HCT116 (cell line): ENCODE results near the gene C15orf40. TPM values are rescaled to one million over a fixed set of nuclear protein-coding genes. Genes with fewer than 3 reads are reported as not detected.

ENCODE experiments used
- ATAC-seq: fragments of 200-7000 bp; cut with Tn5 transposase; 2 replicates; pipeline ENCODE4 v1.9.1; 2020; ENCODE audit warnings: mild to moderate bottlenecking, moderate library complexity
- BruUV-seq: library from RNA; stranded (reverse); fragments of 400-500 nt; replicated peaks from 2 replicates; lab custom pipeline; 2021; lab: Mats Ljungman, UMichigan
- CTCF ChIA-PET: fragments of 300-600 bp; sonication (Branson Sonifier 250); formaldehyde crosslinking; loops from one replicate; lab custom pipeline; 2021; ENCODE audit warnings: antibody characterized with exemption; lab: Charles Lee
- POLR2A ChIA-PET: fragments of 300-600, 350-600 bp; sonication (Branson Sonifier 250); formaldehyde crosslinking; loops from one replicate; lab custom pipeline; 2021; ENCODE audit warnings: antibody characterized with exemption; lab: Charles Lee
- RAD21 ChIA-PET, 2 experiments: fragments of 300-600 bp; sonication (Branson Sonifier 250); formaldehyde crosslinking; loops; one replicate each; lab custom pipeline; 2023; ENCODE audit warnings: low total read pairs in 2 of 2; ENCODE audit not compliant: uncharacterized antibody in 2 of 2, unreplicated experiment in 2 of 2, low non-redundant PET in 1 of 2; lab: Charles Lee
- DNase-seq: peaks from one replicate; pipeline ENCODE4 v3.0.0-alpha.2; 2010; ENCODE audit warnings: low read depth, low spot score
- H2AFZ ChIP-seq: fragments of 200-600 bp; shearing (Covaris generic), sonication (generic); 2 replicates; pipeline ENCODE4 v1.6.1; 2017; ENCODE audit warnings: low read depth, mixed run types, mixed read lengths, antibody characterized with exemption, low read length; ENCODE audit not compliant: poor library complexity, severe bottlenecking
- H3K27ac ChIP-seq: 2 replicates; pipeline ENCODE4 v1.5.1; 2012; ENCODE audit warnings: low read depth, low read length
- H3K27me3 ChIP-seq: fragments of 200-600 bp; sonication (generic); 2 replicates; pipeline ENCODE4 v1.6.1; 2016; ENCODE audit warnings: mixed run types, low read length, mixed read lengths; ENCODE audit not compliant: insufficient read depth
- H3K36me3 ChIP-seq, 2 experiments: fragments of 200-500 bp in 1 of 2; fragments of 200-600 bp in 1 of 2; sonication (Bioruptor generic) in 1 of 2; sonication (generic) in 1 of 2; 2 replicates each; pipeline versions ENCODE4 v1.5.1 to v1.6.1; 2014 to 2016; ENCODE audit warnings: low read length in 2 of 2, inconsistent platforms in 1 of 2, mixed read lengths in 1 of 2, mixed run types in 1 of 2; ENCODE audit not compliant: insufficient read depth in 2 of 2, control insufficient read depth in 1 of 2
- H3K4me1 ChIP-seq, 2 experiments: fragments of 200-600 bp in 1 of 2; sonication (generic) in 1 of 2; 2 replicates each; pipeline versions ENCODE4 v1.5.1 to v1.6.1; 2012 to 2017; ENCODE audit warnings: low read length in 2 of 2, inconsistent platforms in 1 of 2, mild to moderate bottlenecking in 1 of 2, mixed read lengths in 1 of 2, mixed run types in 1 of 2, moderate library complexity in 1 of 2; ENCODE audit not compliant: insufficient read depth in 2 of 2, control insufficient read depth in 1 of 2
- H3K4me2 ChIP-seq: fragments of 200-600 bp; sonication (generic); 2 replicates; pipeline ENCODE4 v1.6.1; 2017; ENCODE audit warnings: mixed run types, low read length, mixed read lengths
- H3K4me3 ChIP-seq, 2 experiments: fragments of 200-600 bp in 1 of 2; sonication (generic) in 1 of 2; replicated peaks in 1 of 2; 2 replicates each; pipeline ENCODE4 v1.5.1; 2011 to 2016; ENCODE audit warnings: low read length in 2 of 2, control low read depth in 1 of 2, low read depth in 1 of 2, mild to moderate bottlenecking in 1 of 2, mixed read lengths in 1 of 2, mixed run types in 1 of 2
- H3K79me2 ChIP-seq: fragments of 200-600 bp; sonication (generic); 2 replicates; pipeline ENCODE4 v1.6.1; 2017; ENCODE audit warnings: mild to moderate bottlenecking, mixed run types, low read length, moderate library complexity, mixed read lengths; ENCODE audit not compliant: insufficient read depth
- H3K9ac ChIP-seq: fragments of 200-600 bp; sonication (generic); 2 replicates; pipeline ENCODE4 v1.6.1; 2016; ENCODE audit warnings: low read length, mixed read lengths
- H3K9me2 ChIP-seq: fragments of 200-600 bp; sonication (generic), shearing (Covaris generic); 2 replicates; pipeline ENCODE4 v1.6.1; 2017; ENCODE audit warnings: mixed run types, mild to moderate bottlenecking, moderate library complexity; ENCODE audit not compliant: insufficient read depth
- H3K9me3 ChIP-seq, 2 experiments: fragments of 200-500 bp in 1 of 2; fragments of 200-600 bp in 1 of 2; sonication (Bioruptor generic) in 1 of 2; sonication (generic) in 1 of 2; 2 replicates each; pipeline ENCODE4 v1.6.1; 2014 to 2017; ENCODE audit warnings: low read length in 2 of 2, mixed read lengths in 2 of 2, inconsistent platforms in 1 of 2, low read depth in 1 of 2, mild to moderate bottlenecking in 1 of 2, mixed run types in 1 of 2, moderate library complexity in 1 of 2; ENCODE audit not compliant: control insufficient read depth in 1 of 2, insufficient read depth in 1 of 2
- H4K20me1 ChIP-seq: fragments of 200-600 bp; sonication (generic), shearing (Covaris generic); 2 replicates; pipeline ENCODE4 v1.6.1; 2017; ENCODE audit warnings: mixed run types, mild to moderate bottlenecking, moderate library complexity; ENCODE audit not compliant: insufficient read depth
- ATF3 ChIP-seq: IDR thresholded peaks from 2 replicates; pipeline ENCODE4 v1.6.1; 2012
- CBX3 ChIP-seq: IDR thresholded peaks from 2 replicates; pipeline ENCODE4 v1.6.1; 2012; ENCODE audit warnings: low read depth
- EGR1 ChIP-seq: IDR thresholded peaks from 2 replicates; pipeline ENCODE4 v1.6.1; 2012; ENCODE audit warnings: low read depth
- ELF1 ChIP-seq: IDR thresholded peaks from 2 replicates; pipeline ENCODE4 v1.6.1; 2012; ENCODE audit warnings: low read depth, borderline replicate concordance
- EZH2phosphoT487 ChIP-seq: fragments of 200-600 bp; IDR thresholded peaks from 2 replicates; pipeline ENCODE4 v1.6.1; 2018; ENCODE audit warnings: antibody characterized with exemption, borderline replicate concordance
- POLR2A ChIP-seq: IDR thresholded peaks from 2 replicates; pipeline ENCODE4 v1.7.0; 2011; ENCODE audit warnings: borderline replicate concordance; ENCODE audit not compliant: insufficient read depth, insufficient read length; ENCODE audit errors: extremely low read depth
- REST ChIP-seq: IDR thresholded peaks from 2 replicates; pipeline ENCODE4 v1.6.1; 2012; ENCODE audit warnings: low read depth
- SRF ChIP-seq: IDR thresholded peaks from 2 replicates; pipeline ENCODE4 v1.6.1; 2012; ENCODE audit warnings: low read depth
- TCF7L2 ChIP-seq: IDR thresholded peaks from 2 replicates; pipeline ENCODE4 v1.7.0; 2011; ENCODE audit warnings: borderline replicate concordance, inconsistent platforms; ENCODE audit not compliant: insufficient read depth, insufficient read length; ENCODE audit errors: extremely low read depth
- YY1 ChIP-seq: IDR thresholded peaks from 2 replicates; pipeline ENCODE4 v1.6.1; 2011; ENCODE audit warnings: low read length, low read depth, moderate library complexity, mild to moderate bottlenecking; ENCODE audit not compliant: insufficient replicate concordance; ENCODE audit errors: extremely low read depth
- ZBTB33 ChIP-seq: IDR thresholded peaks from 2 replicates; pipeline ENCODE4 v1.6.1; 2011; ENCODE audit warnings: mild to moderate bottlenecking, low read length, moderate library complexity; ENCODE audit not compliant: insufficient replicate concordance; ENCODE audit errors: extremely low read depth
- ZFX ChIP-seq: fragments of 450-650 bp; IDR thresholded peaks from 2 replicates; pipeline ENCODE4 v1.6.1; 2017
- ZNF274 ChIP-seq: fragments of 200-500 bp; sonication (Bioruptor generic); IDR thresholded peaks from 2 replicates; pipeline ENCODE4 v1.6.1; 2014; ENCODE audit warnings: mild to moderate bottlenecking, low read depth, low read length, inconsistent platforms
- intact Hi-C: fragments of 100-400 bp; cut with micrococcal nuclease; formaldehyde crosslinking; loops from 2 replicates; pipeline ENCODE4 v1.10.0; 2022
- total RNA-seq: library from RNA; stranded (reverse); gene quantifications from one replicate; pipeline ENCODE4 v1.2.1, GENCODE V29; 2021; ENCODE audit not compliant: unreplicated experiment

The C15orf40 gene
- total RNA-seq, 1 experiment from 2014 or later = 26.0 TPM

GRCh38 chr15:82993144-82993543 lies 18.3 kb downstream of the C15orf40 start:
- RAD21 ChIA-PET = no interaction called here
- ATAC-seq = no peak

More at GRCh38 chr15:82993144-82993543, 18.3 kb downstream of the C15orf40 start:
- Histone ChIP-seq H3K9me3 (no peaks in the 10 kb centered on the region), H3K36me3 (peaks cover 7 to 17% of the 10 kb centered on the region in 2 experiments; a peak in 2 of 4 replicates), H3K4me3 (no peak overlapping the region), H4K20me1 (no peaks in the 10 kb centered on the region), H3K27me3 (no peaks in the 10 kb centered on the region), H3K4me1 (no peaks in the 10 kb centered on the region), H3K4me2 (no peak overlapping the region), H3K9ac (no peak overlapping the region), H3K79me2 (peaks cover 3% of the 10 kb centered on the region; the same call in 1 of the 2 replicates), H2AFZ (no peak overlapping the region), H3K27ac (no peak overlapping the region), H3K9me2 (no peaks in the 10 kb centered on the region)
- intact Hi-C loops = no loop called here
- BruUV-seq = no TSS peak
- POLR2A ChIA-PET = no interaction called here
- TF ChIP-seq ZBTB33 = no peak
- TF ChIP-seq EGR1 = no peak
- no peak for TF ChIP-seq ZFX
- TF ChIP-seq ATF3 = no peak
- TF ChIP-seq EZH2phosphoT487 = no peak
- TF ChIP-seq TCF7L2 = no peak
- no peak for TF ChIP-seq REST
- no peak for TF ChIP-seq POLR2A
- TF ChIP-seq YY1 = no peak
- no peak for TF ChIP-seq ZNF274
- no peak for TF ChIP-seq CBX3
- TF ChIP-seq ELF1 = no peak
- TF ChIP-seq SRF = no peak
- DNase-seq = no peak
- CTCF ChIA-PET = interaction anchor here (1.1 kb wide), 2 partner anchors 18 to 143 kb away, joined by 3 to 4 read pairs; partner anchors contain the start of gene C15orf40
